ENCODE data around the gene NRG2. TPM values are rescaled to one million over a fixed set of nuclear protein-coding genes. Genes with fewer than 3 reads are reported as not detected.

Gene NRG2
- total RNA-seq, 1 donor from 2014 or later = under 0.01 TPM

- FAIRE-seq = no peak
- TF ChIP-seq CTCF (IDR thresholded peaks at IDR 0.05; ENCODE audit: insufficient read depth, low read length, severe bottlenecking) = peak; percentile 76
- H3K4me3 ChIP-seq (ENCODE audit: low read depth, low read length) = no peak overlapping the region
- H3K27me3 ChIP-seq (ENCODE audit: control insufficient read depth, insufficient read depth, low read length) = peaks cover 5% of the 10 kb centered on the region
- peak; percentile 45 for DNase-seq (ENCODE audit: low read depth)
- H3K36me3 ChIP-seq (ENCODE audit: control insufficient read depth, insufficient read depth, low read length) = no peaks in the 10 kb centered on the region
Measured at GRCh38 chr5:139844472-139845145, 198.5 kb downstream of the NRG2 start.

- FAIRE-seq (no peak), DNase-seq (ENCODE audit: low read depth) (no peak)
- Histone ChIP-seq H3K36me3 (ENCODE audit: control insufficient read depth, insufficient read depth, low read length) (no peaks in the 10 kb centered on the region), H3K4me3 (ENCODE audit: low read depth, low read length) (no peak overlapping the region), H3K27me3 (ENCODE audit: control insufficient read depth, insufficient read depth, low read length) (peaks cover 5% of the 10 kb centered on the region)
- TF ChIP-seq CTCF (IDR thresholded peaks at IDR 0.05; ENCODE audit: insufficient read depth, low read length, severe bottlenecking) = no peak
Measured at GRCh38 chr5:139843991-139844390, 199.1 kb downstream of the NRG2 start.

- no peak for TF ChIP-seq CTCF (IDR thresholded peaks at IDR 0.05; ENCODE audit: insufficient read depth, low read length, severe bottlenecking)
Measured at GRCh38 chr5:139842321-139842720, 200.8 kb downstream of the NRG2 start.

GRCh38 chr5:139841549-139841948 is 201.6 kb downstream of the NRG2 start:
- H3K4me3 ChIP-seq (ENCODE audit: low read depth, low read length) = no peak overlapping the region
- FAIRE-seq (no peak), DNase-seq (ENCODE audit: low read depth) (no peak)
- peaks cover 2% of the 10 kb centered on the region for H3K27me3 ChIP-seq (ENCODE audit: control insufficient read depth, insufficient read depth, low read length)
- TF ChIP-seq CTCF (IDR thresholded peaks at IDR 0.05; ENCODE audit: insufficient read depth, low read length, severe bottlenecking) = no peak
- no peaks in the 10 kb centered on the region for H3K36me3 ChIP-seq (ENCODE audit: control insufficient read depth, insufficient read depth, low read length)

More at GRCh38 chr5:139842321-139842720, 200.8 kb downstream of the NRG2 start:
- peaks cover 5% of the 10 kb centered on the region for H3K27me3 ChIP-seq (ENCODE audit: control insufficient read depth, insufficient read depth, low read length)
- H3K4me3 ChIP-seq (ENCODE audit: low read depth, low read length) = no peak overlapping the region
- no peak for FAIRE-seq
- DNase-seq (ENCODE audit: low read depth) = no peak
- H3K36me3 ChIP-seq (ENCODE audit: control insufficient read depth, insufficient read depth, low read length) = no peaks in the 10 kb centered on the region

- no peak overlapping the region for H3K4me3 ChIP-seq (ENCODE audit: low read depth, low read length)
- peaks cover 2% of the 10 kb centered on the region for H3K27me3 ChIP-seq (ENCODE audit: control insufficient read depth, insufficient read depth, low read length)
- DNase-seq (ENCODE audit: low read depth) (no peak), FAIRE-seq (no peak)
- TF ChIP-seq CTCF (IDR thresholded peaks at IDR 0.05; ENCODE audit: insufficient read depth, low read length, severe bottlenecking) = no peak
- no peaks in the 10 kb centered on the region for H3K36me3 ChIP-seq (ENCODE audit: control insufficient read depth, insufficient read depth, low read length)
Measured at GRCh38 chr5:139839918-139840317, 203.2 kb downstream of the NRG2 start.

All from bronchial epithelial cell (primary cell).